ENCODE measurements around the gene NNAT.
"Not testable (repeated sequence)": the region's sequence is repeated elsewhere in the genome, so short reads cannot be mapped to it uniquely, and the experiment has no call there.

The NNAT gene, protein sequence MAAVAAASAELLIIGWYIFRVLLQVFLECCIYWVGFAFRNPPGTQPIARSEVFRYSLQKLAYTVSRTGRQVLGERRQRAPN

DNA sequence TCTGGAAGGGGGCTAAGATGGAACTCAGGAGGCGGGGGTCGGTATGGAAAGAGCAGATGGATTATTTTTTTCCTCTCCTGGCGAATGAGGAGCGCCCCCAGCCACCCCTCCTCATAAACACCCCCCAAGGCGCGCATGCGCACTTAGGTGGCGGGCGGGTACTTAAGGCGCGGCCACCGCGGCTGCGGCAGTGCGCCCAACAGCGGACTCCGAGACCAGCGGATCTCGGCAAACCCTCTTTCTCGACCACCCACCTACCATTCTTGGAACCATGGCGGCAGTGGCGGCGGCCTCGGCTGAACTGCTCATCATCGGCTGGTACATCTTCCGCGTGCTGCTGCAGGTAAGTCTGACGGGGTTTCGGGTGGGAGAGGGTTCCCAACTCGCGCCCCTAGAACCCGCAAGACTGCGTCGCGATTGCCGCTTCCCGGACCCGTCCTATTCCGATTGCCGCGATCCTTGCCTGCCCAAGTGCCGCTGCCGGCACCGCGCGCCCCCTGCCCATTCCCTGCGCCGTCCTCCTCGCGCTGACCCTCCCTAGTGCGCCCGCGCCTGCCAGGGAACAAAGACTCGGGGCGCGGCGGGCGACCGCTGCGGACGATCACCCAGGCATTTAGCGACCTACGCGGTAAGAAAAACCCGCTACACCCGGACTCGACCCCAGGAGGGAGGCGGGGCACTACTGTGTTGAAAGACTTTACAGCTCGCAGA, at the start of gene NNAT:
Gene NNAT (plus strand): TSS at position 190 of the 711 bp plus-strand sequence. CDS start 82 bp downstream, at position 272.
- Mint-ChIP-seq H3K27ac (no peak within 1 kb of the TSS), H3K4me1 (ENCODE audit: low read depth) (peaks cover 52% of the 10 kb centered on the region), H3K9me3 (no peaks in the 10 kb centered on the region), H3K27me3 (no peaks in the 10 kb centered on the region), H3K4me3 (peak within 1 kb of the TSS; percentile 61), H3K36me3 (ENCODE audit: low read depth) (peaks cover 28% of the 10 kb centered on the region)

DNA sequence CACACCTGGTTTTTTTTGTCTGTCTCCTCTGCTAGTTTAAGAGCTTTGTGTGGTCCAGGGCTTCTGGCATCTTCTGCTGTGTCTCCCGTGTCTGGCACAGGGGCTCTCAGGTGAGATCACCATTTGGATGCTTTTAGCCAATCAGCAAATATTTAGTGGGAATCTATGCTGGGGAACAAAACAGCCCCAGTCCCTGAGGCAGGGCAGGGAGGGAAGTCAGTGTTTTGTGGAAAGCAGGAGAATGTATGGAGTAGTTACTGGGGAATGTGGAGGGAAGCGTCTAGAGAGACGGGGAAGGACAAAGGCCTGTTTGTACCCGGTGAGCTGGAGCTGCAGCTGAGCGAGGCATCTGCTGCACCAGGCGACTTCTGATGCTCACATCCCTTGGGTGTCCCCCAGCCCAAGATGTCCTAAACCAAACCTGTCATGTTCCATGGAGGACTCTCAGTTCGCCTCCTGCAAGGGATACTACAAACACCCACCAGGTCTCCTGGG, 49.3 kb upstream of the NNAT start:
- no peak overlapping the region for H3K27ac Mint-ChIP-seq
- H3K36me3 Mint-ChIP-seq (ENCODE audit: low read depth) = no peaks in the 10 kb centered on the region
- no peak overlapping the region for H3K4me3 Mint-ChIP-seq
- H3K27me3 Mint-ChIP-seq = peaks cover 15% of the 10 kb centered on the region
- peaks cover 5% of the 10 kb centered on the region for H3K9me3 Mint-ChIP-seq
- no peaks in the 10 kb centered on the region for H3K4me1 Mint-ChIP-seq (ENCODE audit: low read depth)

DNA sequence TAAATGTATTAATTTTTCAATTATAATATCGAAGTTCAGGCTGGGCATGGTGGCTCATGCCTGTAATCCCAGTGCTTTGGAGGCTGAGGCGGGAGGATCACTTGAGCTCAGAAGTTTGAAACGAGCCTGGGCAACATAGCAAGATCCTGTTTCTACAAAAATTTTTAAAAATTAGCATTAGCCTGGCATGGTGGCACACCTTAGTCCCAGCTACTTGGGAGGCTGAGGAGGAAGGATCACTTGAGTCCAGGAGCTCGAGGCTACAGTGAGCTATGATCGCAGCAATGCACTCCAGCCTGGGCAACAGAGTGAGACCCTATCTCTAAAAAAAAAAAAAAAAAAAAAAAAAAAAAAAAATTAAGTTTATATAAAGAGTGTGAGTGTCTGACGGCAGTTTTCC, 48.6 kb upstream of the NNAT start:
- H3K9me3 Mint-ChIP-seq; H3K36me3 Mint-ChIP-seq (ENCODE audit: low read depth); H3K4me1 Mint-ChIP-seq (ENCODE audit: low read depth); H3K4me3 Mint-ChIP-seq; H3K27ac Mint-ChIP-seq: not testable (repeated sequence)
- peaks cover 11% of the 10 kb centered on the region for H3K27me3 Mint-ChIP-seq

DNA sequence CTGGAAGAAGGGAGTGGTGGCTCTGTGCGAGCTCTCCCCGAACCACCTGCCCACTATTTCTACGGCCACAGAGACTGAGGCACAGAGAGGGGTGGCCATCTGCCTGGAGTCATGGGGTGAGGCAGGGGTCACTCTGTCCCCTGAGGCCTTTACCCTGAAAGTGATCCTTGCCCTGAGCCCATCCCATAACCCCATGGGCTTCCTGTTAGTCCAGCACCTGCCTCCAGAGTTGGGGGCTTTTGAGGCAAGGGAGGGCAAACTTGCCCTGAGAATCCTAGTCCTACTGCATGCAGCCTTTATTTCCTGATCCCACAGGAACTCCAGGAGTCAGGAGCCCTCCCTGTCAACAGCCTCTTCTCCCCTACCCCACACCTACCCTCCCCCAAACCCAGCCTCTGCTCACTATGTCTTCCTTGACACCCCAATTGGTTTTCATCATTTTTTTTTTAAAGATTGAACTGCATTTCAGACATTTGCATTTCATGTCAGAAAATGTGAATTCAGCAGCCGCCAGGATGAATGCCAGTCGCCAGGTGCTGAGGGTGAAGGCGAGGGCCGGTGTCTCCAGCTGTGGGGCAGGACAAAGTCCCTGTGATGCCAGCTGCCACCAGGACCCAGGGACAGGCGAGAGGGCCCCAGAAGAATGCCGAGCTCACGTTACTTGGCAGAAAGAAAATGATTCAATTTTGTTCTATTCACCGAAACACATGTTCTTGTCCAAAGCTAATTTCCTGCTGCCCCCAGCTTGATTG, 47.6 kb upstream of the NNAT start:
- Mint-ChIP-seq H3K27ac (no peak overlapping the region), H3K27me3 (peaks cover 11% of the 10 kb centered on the region), H3K9me3 (peaks cover 5% of the 10 kb centered on the region), H3K4me3 (no peak overlapping the region), H3K36me3 (ENCODE audit: low read depth) (no peaks in the 10 kb centered on the region), H3K4me1 (ENCODE audit: low read depth) (no peaks in the 10 kb centered on the region)

DNA sequence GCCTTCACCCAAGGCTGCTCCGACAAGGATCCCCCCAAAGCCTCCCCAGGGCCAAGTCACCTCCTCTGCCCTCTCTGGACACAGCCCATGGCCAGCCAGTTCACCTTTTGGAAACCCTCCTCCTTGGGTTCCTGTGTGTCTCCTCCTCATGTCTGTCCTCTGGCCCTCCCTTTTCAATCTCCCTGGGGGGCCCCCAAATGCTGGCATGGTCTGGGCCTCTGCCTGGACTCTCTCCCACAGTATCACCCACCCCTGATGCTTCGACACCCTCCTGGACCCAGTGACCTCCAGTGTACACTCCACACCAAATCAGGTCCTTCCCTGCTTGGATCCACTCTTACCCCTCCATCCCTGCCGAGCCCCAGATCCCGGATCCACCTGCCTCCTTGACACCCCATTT, 46.7 kb upstream of the NNAT start:
- peaks cover 11% of the 10 kb centered on the region for H3K27me3 Mint-ChIP-seq
- no peak overlapping the region for H3K4me3 Mint-ChIP-seq
- H3K27ac Mint-ChIP-seq = no peak overlapping the region
- H3K4me1 Mint-ChIP-seq (ENCODE audit: low read depth) = no peaks in the 10 kb centered on the region
- peaks cover 5% of the 10 kb centered on the region for H3K9me3 Mint-ChIP-seq
- no peaks in the 10 kb centered on the region for H3K36me3 Mint-ChIP-seq (ENCODE audit: low read depth)

DNA sequence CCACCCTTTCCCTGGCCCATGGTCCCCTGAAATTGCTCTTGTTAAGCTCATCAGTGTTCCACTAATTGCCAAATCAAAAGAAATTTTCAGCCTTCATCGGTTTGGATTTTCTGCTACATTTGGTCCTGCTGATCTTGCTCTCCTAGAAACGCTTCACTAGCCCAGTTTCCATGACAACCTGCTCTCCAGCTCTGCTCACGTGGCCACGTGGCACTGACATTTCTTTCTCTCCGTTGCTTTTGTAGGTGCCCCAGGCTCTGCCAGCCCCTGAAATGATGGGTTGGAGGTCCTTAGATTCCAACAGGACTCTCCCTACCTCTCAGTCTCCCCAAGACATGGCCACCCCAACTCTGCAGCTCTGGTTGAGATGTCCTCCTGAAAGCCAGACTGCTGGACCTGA, 45.8 kb upstream of the NNAT start:
- Mint-ChIP-seq H3K27me3 (peaks cover 15% of the 10 kb centered on the region), H3K9me3 (peaks cover 5% of the 10 kb centered on the region), H3K4me1 (ENCODE audit: low read depth) (no peaks in the 10 kb centered on the region), H3K4me3 (no peak overlapping the region), H3K36me3 (ENCODE audit: low read depth) (no peaks in the 10 kb centered on the region), H3K27ac (no peak overlapping the region)

DNA sequence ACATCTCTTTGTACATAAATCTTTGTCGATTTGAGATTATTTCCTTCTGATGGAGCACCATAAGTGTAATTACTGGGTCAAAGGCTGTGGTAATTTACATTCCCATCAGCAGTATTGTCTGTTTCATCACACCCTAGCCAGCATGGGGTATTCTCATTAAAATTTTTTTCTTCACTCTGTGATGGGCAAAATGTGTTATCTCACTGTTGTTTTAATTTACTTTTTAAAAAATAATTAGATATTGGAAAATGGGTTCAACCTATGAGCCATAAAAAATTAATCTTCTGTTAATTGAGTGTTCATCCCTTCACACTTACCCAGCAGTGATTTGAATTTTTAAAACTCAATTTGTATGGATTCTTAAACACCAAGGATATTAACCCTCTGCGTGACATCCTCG, 44.0 kb upstream of the NNAT start:
- no peaks in the 10 kb centered on the region for H3K36me3 Mint-ChIP-seq (ENCODE audit: low read depth)
- H3K9me3 Mint-ChIP-seq = peaks cover 5% of the 10 kb centered on the region
- H3K27ac Mint-ChIP-seq = no peak overlapping the region
- no peaks in the 10 kb centered on the region for H3K4me1 Mint-ChIP-seq (ENCODE audit: low read depth)
- H3K27me3 Mint-ChIP-seq = peaks cover 19% of the 10 kb centered on the region
- no peak overlapping the region for H3K4me3 Mint-ChIP-seq

DNA sequence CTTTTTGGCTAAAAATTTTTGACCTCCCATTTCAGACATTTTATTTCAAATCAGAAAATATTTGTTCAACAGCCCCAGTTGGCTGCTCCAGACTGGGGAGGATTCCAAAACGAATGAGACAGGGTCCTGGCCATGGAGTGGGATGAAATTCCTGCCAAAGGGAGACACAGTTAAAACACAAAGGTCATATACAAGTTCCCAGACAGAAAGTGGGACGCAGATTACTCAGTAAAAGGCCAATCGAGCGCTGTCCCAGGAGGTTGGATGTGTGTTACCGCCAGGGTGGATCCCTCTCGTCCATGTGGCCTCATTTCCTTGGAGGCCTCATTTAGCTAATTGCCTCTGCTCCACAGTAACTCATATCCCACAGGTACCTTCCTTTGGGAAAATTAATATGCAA, 41.8 kb upstream of the NNAT start:
- no peaks in the 10 kb centered on the region for H3K4me1 Mint-ChIP-seq (ENCODE audit: low read depth)
- H3K27ac Mint-ChIP-seq = no peak overlapping the region
- H3K27me3 Mint-ChIP-seq = peaks cover 21% of the 10 kb centered on the region
- no peak overlapping the region for H3K4me3 Mint-ChIP-seq
- no peaks in the 10 kb centered on the region for H3K36me3 Mint-ChIP-seq (ENCODE audit: low read depth)
- peaks cover 5% of the 10 kb centered on the region for H3K9me3 Mint-ChIP-seq

DNA sequence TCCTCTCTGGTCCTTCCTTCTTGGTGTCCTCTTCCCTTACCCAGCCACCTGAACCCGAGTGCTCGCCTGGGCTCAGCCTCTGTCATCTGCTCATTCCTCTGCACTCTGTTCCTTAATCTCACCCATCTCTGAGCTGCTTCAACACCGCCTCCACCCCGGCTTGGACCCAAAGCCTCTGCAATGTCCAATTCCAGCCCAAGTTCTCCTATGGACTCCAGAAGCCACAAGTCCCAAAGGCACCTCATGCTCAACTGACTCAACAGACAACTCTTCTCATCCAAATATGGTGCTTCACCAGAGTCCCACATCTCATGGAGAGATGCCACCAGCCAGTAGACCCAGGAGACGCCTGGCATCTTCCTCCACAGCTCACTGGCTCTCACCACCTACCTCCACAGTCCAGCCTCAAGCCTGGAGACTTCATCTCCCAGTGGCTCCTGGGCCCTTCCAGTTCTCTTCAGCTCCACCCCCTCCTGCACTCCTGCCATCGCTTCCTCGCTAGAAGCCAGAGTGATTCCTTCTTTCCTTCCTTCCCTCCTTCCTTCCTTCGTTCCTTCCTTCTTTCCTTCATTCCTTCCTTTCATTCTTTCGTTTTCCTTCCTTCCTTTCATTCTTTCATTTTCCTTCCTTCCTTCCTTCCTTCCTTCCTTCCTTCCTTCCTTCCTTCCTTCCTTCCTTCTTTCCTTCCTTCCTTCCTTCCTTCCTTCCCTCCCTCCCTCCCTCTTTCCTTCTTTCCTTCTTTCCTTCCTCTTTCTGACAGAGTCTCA, 40.9 kb upstream of the NNAT start:
- H3K27ac Mint-ChIP-seq = no peak overlapping the region
- H3K27me3 Mint-ChIP-seq = peaks cover 23% of the 10 kb centered on the region
- H3K4me3 Mint-ChIP-seq = no peak overlapping the region
- peaks cover 5% of the 10 kb centered on the region for H3K9me3 Mint-ChIP-seq
- no peaks in the 10 kb centered on the region for H3K36me3 Mint-ChIP-seq (ENCODE audit: low read depth)
- no peaks in the 10 kb centered on the region for H3K4me1 Mint-ChIP-seq (ENCODE audit: low read depth)

DNA sequence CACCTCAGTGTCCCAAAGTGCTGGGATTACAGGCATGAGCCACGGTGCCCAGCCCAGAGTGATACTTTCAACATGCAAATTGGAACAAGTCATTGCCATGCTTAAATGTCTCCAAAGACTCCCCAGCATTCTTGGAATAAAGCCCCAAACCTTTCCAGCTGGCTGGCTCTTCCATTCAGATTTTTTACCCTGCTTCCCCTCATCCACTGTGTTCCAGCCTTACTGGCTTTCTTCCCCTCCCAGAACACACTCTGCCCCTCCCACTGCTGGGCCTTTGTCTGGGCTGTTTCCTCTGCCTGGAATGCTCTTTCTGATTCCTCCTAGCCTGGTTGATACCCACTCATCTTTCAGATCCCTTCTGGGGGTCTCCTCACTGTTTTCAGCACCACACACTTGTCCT, 40.1 kb upstream of the NNAT start:
- Mint-ChIP-seq H3K36me3 (ENCODE audit: low read depth) (no peaks in the 10 kb centered on the region), H3K4me1 (ENCODE audit: low read depth) (no peaks in the 10 kb centered on the region), H3K27ac (no peak overlapping the region), H3K4me3 (no peak overlapping the region), H3K9me3 (peaks cover under 1% of the 10 kb centered on the region), H3K27me3 (peaks cover 17% of the 10 kb centered on the region)

DNA sequence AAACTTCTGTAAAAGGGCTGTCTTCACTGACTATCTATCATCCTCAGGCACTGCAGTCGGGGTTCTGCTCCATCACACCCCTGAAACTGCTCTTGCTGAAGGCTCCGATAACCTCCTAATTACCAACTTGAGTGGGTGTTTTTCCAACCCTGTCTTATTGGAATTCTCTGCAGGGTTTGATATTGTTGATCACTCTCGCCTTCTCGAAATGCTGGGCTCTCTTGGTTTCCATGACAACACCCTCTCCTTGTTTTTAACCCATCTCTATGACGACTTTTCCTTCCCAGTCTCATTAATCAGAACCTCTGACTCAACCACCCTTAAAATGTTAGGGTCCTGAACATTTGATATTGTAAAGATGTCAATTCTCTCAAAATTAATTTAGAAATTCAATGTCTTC, 39.4 kb upstream of the NNAT start:
- Mint-ChIP-seq H3K4me1 (ENCODE audit: low read depth) (no peaks in the 10 kb centered on the region), H3K9me3 (no peaks in the 10 kb centered on the region), H3K36me3 (ENCODE audit: low read depth) (no peaks in the 10 kb centered on the region), H3K27me3 (peaks cover 14% of the 10 kb centered on the region), H3K4me3 (no peak overlapping the region), H3K27ac (no peak overlapping the region)

DNA sequence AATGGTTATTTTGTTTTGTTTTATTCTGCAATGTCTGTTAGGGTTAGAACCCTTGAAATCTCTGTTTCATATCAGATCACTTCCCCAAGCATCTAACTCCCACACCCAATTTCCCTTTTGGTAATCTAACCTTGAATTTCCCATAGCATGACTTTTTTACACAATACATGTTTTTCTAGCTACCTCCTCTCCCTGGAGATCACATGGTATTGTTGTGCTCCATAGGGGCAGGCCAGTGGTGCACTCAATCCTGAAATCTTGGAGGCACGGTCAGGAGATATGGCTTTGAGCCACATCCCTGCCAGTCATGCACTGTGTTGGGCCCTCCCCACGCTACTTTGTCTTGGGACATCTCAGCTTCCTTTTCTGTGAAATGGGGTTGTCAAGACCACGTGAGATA, 36.7 kb upstream of the NNAT start:
- H3K9me3 Mint-ChIP-seq = no peaks in the 10 kb centered on the region
- H3K27ac Mint-ChIP-seq = no peak overlapping the region
- H3K36me3 Mint-ChIP-seq (ENCODE audit: low read depth) = no peaks in the 10 kb centered on the region
- no peak overlapping the region for H3K4me3 Mint-ChIP-seq
- no peaks in the 10 kb centered on the region for H3K4me1 Mint-ChIP-seq (ENCODE audit: low read depth)
- peaks cover 13% of the 10 kb centered on the region for H3K27me3 Mint-ChIP-seq

DNA sequence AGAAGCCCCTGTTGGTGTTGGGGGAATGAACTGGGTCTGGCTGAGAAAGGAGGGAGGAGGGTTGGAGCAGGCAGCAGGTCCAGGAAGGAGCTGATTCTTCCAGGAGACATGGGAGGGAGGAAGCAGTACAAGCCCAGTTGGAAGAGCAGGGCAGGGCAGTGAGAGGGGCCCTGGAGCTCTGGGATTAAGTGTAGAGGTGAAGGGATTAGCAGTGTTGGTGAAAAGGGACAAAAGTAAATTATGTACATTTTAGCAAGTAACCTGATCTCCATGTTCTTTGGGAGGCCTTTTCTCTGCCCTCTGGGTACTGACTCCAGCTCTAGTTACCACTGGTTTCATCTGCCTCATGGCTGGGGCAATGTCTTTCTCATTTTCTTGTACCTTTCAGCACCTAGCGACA, 34.8 kb upstream of the NNAT start:
- not testable (repeated sequence) for H3K4me3 Mint-ChIP-seq; H3K9me3 Mint-ChIP-seq; H3K36me3 Mint-ChIP-seq (ENCODE audit: low read depth); H3K27me3 Mint-ChIP-seq; H3K4me1 Mint-ChIP-seq (ENCODE audit: low read depth); H3K27ac Mint-ChIP-seq

DNA sequence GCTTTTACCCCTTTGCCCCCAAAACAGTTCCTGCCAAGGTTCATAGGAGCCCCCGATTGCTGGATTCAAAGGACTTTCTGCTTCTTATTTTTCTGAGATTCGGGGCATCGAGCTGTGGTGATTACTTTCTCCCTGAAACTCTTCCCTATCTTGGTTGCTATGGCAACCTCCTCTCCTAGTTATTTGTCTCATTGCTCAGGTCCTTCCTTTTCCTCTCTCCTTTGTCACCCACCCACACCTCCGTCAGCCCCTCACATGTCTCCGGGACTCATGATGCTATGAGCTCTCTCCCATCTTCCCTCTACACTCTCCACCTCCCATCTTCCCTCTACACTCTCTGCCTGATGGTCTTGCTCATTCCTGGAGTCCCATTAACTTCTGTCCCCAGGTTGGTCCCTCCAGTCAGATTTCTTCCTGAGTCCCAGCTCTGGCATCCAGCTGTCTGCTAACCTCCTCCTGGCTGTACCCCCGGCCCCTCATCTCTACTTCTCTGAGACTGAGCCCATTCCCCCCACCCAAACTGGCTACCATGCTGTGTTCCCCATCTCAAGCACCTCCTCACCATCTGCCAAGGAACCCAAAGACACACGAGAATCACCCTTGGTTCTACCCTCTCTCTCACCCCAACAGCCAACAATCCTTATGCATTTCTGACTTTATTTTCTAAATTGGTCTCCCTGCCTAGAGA, 30.2 kb upstream of the NNAT start:
- H3K27ac Mint-ChIP-seq = no peak overlapping the region
- no peaks in the 10 kb centered on the region for H3K27me3 Mint-ChIP-seq
- H3K4me1 Mint-ChIP-seq (ENCODE audit: low read depth) = no peaks in the 10 kb centered on the region
- no peak overlapping the region for H3K4me3 Mint-ChIP-seq
- H3K36me3 Mint-ChIP-seq (ENCODE audit: low read depth) = peaks cover 3% of the 10 kb centered on the region
- no peaks in the 10 kb centered on the region for H3K9me3 Mint-ChIP-seq
